Kidney (tissue), 14 donors: ENCODE measurements around the gene COL4A4. TPM values are rescaled to one million over a fixed set of nuclear protein-coding genes. Genes with fewer than 3 reads are reported as not detected.

Source experiments
- DNase-seq, 5 donors: peaks; one replicate each; pipeline ENCODE4 v3.0.0-alpha.2; 2013 to 2020
- FAIRE-seq: peaks from 2 replicates; lab custom pipeline; 2012; peaks lifted over from hg19 to GRCh38; lab: Jason Lieb, UNC
- H3K27ac ChIP-seq, 2 donors: one replicate each; pipeline ENCODE4 v1.7.0; 2013; ENCODE audit warnings: low read depth in 2 of 2, low read length in 2 of 2, inconsistent platforms in 1 of 2
- H3K27me3 ChIP-seq: one replicate; pipeline ENCODE4 v1.7.1; 2013; ENCODE audit warnings: low read length, inconsistent platforms; ENCODE audit not compliant: control insufficient read depth, insufficient read depth
- H3K36me3 ChIP-seq, 3 donors: one replicate each; pipeline versions ENCODE4 v1.7.0 to v1.7.1; 2013; ENCODE audit warnings: low read length in 3 of 3, control low read depth in 1 of 3, inconsistent platforms in 1 of 3; ENCODE audit not compliant: insufficient read depth in 3 of 3, control insufficient read depth in 2 of 3
- H3K4me1 ChIP-seq, 3 donors: one replicate each; pipeline versions ENCODE4 v1.7.0 to v1.7.1; 2013; ENCODE audit warnings: low read length in 3 of 3, inconsistent platforms in 1 of 3, low read depth in 1 of 3; ENCODE audit not compliant: control insufficient read depth in 2 of 3, insufficient read depth in 2 of 3
- H3K4me3 ChIP-seq, 3 donors: one replicate each; pipeline versions ENCODE4 v1.7.0 to v1.8.1; 2013; ENCODE audit warnings: low read length in 3 of 3, control low read depth in 1 of 3, inconsistent platforms in 1 of 3
- H3K9ac ChIP-seq, 3 donors: one replicate each; pipeline versions ENCODE4 v1.7.0 to v1.7.1; 2013; ENCODE audit warnings: low read length in 3 of 3, control low read depth in 1 of 3, inconsistent platforms in 1 of 3
- H3K9me3 ChIP-seq, 3 donors: one replicate each; pipeline versions ENCODE4 v1.7.0 to v1.7.1; 2013; ENCODE audit warnings: low read length in 3 of 3, control low read depth in 1 of 3, inconsistent platforms in 1 of 3; ENCODE audit not compliant: control insufficient read depth in 2 of 3, insufficient read depth in 1 of 3
- intact Hi-C: fragments of 100-400 bp; cut with DNase I; formaldehyde crosslinking; loops from one replicate; pipeline ENCODE4 v1.11.1; 2022
- polyA plus RNA-seq: library from polyadenylated mRNA; stranded (reverse); fragments of 350-450 nt; fragmentation: Illumina TruSeq; extraction: RNeasy Lipid Tissue Mini Kit (QIAGEN cat#74804); gene quantifications from one replicate; pipeline ENCODE4 v1.2.3, GENCODE V29; 2014; ENCODE audit warnings: low read depth, low replicate concordance; ENCODE audit not compliant: insufficient read depth
- total RNA-seq: library from RNA; stranded (reverse); fragmentation: NEBNext Ultra II Directional; extraction: Animal tissue kit (Norgen Biotek cat#: 25700); gene quantifications from one replicate; pipeline ENCODE4 v1.2.1, GENCODE V29; 2021
- TF ChIP-seq, protein P1 (sequence below): IDR thresholded peaks from 3 replicates; pipeline ENCODE4 v1.5.1; 2012; ENCODE audit warnings: mild to moderate bottlenecking, moderate library complexity, borderline replicate concordance; ENCODE audit not compliant: insufficient read depth; ENCODE audit errors: extremely low read depth
- donor health status: control.
- donor health status: control.
- donor health status: control.
- donor health status: control.
- donor health status: control.
- donor health status: DM: yes; HTN: yes; CAD: no.
- donor health status: Normal renal cell carcinoma (clear cell type).

Gene COL4A4
- total and polyA plus RNA-seq, 2 donors from 2014 or later, result 7.2 to 53.3 TPM

- no peak for FAIRE-seq
- H3K27ac ChIP-seq, result no peak overlapping the region
- no peaks in the 10 kb centered on the region for H3K36me3 ChIP-seq
- H3K4me3 ChIP-seq, result no peak overlapping the region
- H3K27me3 ChIP-seq, result no peaks in the 10 kb centered on the region
- H3K9me3 ChIP-seq, result no peaks in the 10 kb centered on the region
- no peak for DNase-seq
- intact Hi-C loops, result no loop called here
- H3K4me1 ChIP-seq, result no peaks in the 10 kb centered on the region
- TF ChIP-seq, protein P1, sequence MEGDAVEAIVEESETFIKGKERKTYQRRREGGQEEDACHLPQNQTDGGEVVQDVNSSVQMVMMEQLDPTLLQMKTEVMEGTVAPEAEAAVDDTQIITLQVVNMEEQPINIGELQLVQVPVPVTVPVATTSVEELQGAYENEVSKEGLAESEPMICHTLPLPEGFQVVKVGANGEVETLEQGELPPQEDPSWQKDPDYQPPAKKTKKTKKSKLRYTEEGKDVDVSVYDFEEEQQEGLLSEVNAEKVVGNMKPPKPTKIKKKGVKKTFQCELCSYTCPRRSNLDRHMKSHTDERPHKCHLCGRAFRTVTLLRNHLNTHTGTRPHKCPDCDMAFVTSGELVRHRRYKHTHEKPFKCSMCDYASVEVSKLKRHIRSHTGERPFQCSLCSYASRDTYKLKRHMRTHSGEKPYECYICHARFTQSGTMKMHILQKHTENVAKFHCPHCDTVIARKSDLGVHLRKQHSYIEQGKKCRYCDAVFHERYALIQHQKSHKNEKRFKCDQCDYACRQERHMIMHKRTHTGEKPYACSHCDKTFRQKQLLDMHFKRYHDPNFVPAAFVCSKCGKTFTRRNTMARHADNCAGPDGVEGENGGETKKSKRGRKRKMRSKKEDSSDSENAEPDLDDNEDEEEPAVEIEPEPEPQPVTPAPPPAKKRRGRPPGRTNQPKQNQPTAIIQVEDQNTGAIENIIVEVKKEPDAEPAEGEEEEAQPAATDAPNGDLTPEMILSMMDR, result no peak
- H3K9ac ChIP-seq, result no peak overlapping the region
Measured at GRCh38 chr2:226962176-226962773, 201.7 kb downstream of the COL4A4 start.

- no peak overlapping the region for H3K4me3 ChIP-seq
- DNase-seq (no peak), FAIRE-seq (no peak)
- TF ChIP-seq, protein P1, result no peak
- H3K27ac ChIP-seq, result no peak overlapping the region
- H3K27me3 ChIP-seq, result no peaks in the 10 kb centered on the region
- H3K4me1 ChIP-seq, result no peaks in the 10 kb centered on the region
- no peaks in the 10 kb centered on the region for H3K36me3 ChIP-seq
- H3K9ac ChIP-seq, result no peak overlapping the region
- intact Hi-C loops, result no loop called here
- no peaks in the 10 kb centered on the region for H3K9me3 ChIP-seq
Measured at GRCh38 chr2:226959418-226959817, 204.6 kb downstream of the COL4A4 start.

DNA sequence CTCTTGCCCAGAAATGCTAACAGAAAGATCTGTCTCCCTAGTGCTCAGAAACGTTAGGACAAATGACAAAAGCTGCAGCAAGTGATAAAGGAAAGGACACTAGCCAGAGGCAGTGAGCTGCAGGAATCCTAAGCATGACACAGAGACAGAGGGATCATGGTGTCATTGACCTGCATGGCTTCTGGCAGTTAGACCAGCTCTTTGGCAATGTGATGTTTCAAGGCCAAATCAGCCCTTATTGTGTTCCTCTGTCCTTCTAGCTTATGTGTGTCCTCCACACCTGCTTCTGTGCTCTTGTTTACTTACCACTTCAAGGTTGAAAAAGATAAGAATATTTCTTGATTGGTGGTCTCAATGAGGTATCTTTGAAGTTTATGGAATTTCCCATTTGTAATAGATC lies 207.3 kb downstream of the COL4A4 start:
- intact Hi-C loops, result no loop called here
- Histone ChIP-seq H3K9me3 (no peaks in the 10 kb centered on the region), H3K27ac (no peak overlapping the region), H3K4me3 (no peak overlapping the region), H3K4me1 (no peaks in the 10 kb centered on the region), H3K27me3 (no peaks in the 10 kb centered on the region), H3K9ac (no peak overlapping the region), H3K36me3 (no peaks in the 10 kb centered on the region)
- FAIRE-seq (no peak), DNase-seq (no peak)
- TF ChIP-seq, protein P1, result no peak

DNA sequence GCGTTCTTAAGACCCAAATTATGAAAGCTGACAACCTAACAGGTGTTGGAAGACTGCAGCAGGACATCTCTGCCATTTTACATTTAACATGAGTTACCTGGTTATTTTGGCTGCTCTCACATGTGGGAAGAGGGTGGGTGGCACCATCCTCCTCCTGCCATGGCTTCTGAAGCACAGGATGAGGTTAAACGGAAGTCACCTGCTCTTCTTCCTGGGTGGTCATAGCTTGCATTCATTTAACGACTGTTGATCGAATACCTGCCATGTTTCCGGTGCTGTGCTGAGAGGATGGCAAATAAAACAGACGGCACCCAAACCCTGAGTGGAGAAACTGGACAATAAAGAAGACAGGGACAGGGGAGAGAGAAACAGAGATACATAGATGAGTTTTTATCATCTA lies 210.2 kb downstream of the COL4A4 start:
- intact Hi-C loops, result no loop called here
- FAIRE-seq (no peak), DNase-seq (no peak)
- Histone ChIP-seq H3K36me3 (no peaks in the 10 kb centered on the region), H3K9ac (no peak overlapping the region), H3K27ac (no peak overlapping the region), H3K4me3 (no peak overlapping the region), H3K9me3 (no peaks in the 10 kb centered on the region), H3K27me3 (no peaks in the 10 kb centered on the region), H3K4me1 (no peaks in the 10 kb centered on the region)
- TF ChIP-seq, protein P1, result no peak
